Upper lobe of right lung (tissue), 1 donor: Measurements from ENCODE around the gene MRPS6. TPM values are rescaled to one million over a fixed set of nuclear protein-coding genes. Genes with fewer than 3 reads are reported as not detected.

ENCODE experiments used
- ATAC-seq: fragments of 200-7000 bp; cut with Tn5 transposase; one replicate; pipeline ENCODE4 v1.9.1; 2020; ENCODE audit warnings: mild to moderate bottlenecking, moderate library complexity
- DNase-seq: peaks from one replicate; pipeline ENCODE4 v3.0.0-alpha.2; 2020
- H3K27ac ChIP-seq: fragments of 200-600 bp; one replicate; pipeline ENCODE4 v1.8.0; 2022
- H3K27me3 ChIP-seq: fragments of 200-600 bp; one replicate; pipeline ENCODE4 v1.8.0; 2022; ENCODE audit warnings: mild to moderate bottlenecking
- H3K36me3 ChIP-seq: fragments of 200-600 bp; one replicate; pipeline ENCODE4 v1.8.0; 2022
- H3K4me1 ChIP-seq: fragments of 200-600 bp; one replicate; pipeline ENCODE4 v1.8.0; 2022
- H3K4me3 ChIP-seq: fragments of 200-600 bp; one replicate; pipeline ENCODE4 v1.8.0; 2022; ENCODE audit warnings: mild to moderate bottlenecking
- H3K9me3 ChIP-seq: fragments of 200-600 bp; one replicate; pipeline ENCODE4 v1.8.0; 2022
- CTCF ChIP-seq: fragments of 200-600 bp; IDR thresholded peaks from one replicate; pipeline ENCODE4 v1.8.0; 2022; ENCODE audit warnings: antibody characterized with exemption
- intact Hi-C: fragments of 100-400 bp; cut with DNase I; formaldehyde crosslinking; loops from one replicate; pipeline ENCODE4 v1.11.0; 2022
- total RNA-seq: library from RNA; stranded (reverse); fragmentation: NEBNext Ultra II Directional; extraction: Animal tissue kit (Norgen Biotek cat#: 25700); gene quantifications from one replicate; pipeline ENCODE4 v1.2.1, GENCODE V29; 2021
- donor health status: DM: no; HTN: yes; CAD: no; lungs with severe emphysema.

MRPS6 gene
- total RNA-seq, 1 donor from 2014 or later, result 57.6 TPM

GRCh38 chr21:34177919-34178567, 104.7 kb downstream of the MRPS6 start:
- no peak for TF ChIP-seq CTCF
- ATAC-seq (no peak), DNase-seq (no peak)
- Histone ChIP-seq H3K4me3 (no peak overlapping the region), H3K4me1 (no peaks in the 10 kb centered on the region), H3K9me3 (no peaks in the 10 kb centered on the region), H3K36me3 (no peaks in the 10 kb centered on the region), H3K27me3 (no peaks in the 10 kb centered on the region), H3K27ac (no peak overlapping the region)
- intact Hi-C loops, result no loop called here

GRCh38 chr21:34179204-34179935, 106.0 kb downstream of the MRPS6 start:
- ATAC-seq (no peak), DNase-seq (no peak)
- TF ChIP-seq CTCF, result no peak
- no peak overlapping the region for H3K27ac ChIP-seq
- no peaks in the 10 kb centered on the region for H3K36me3 ChIP-seq
- no peaks in the 10 kb centered on the region for H3K27me3 ChIP-seq
- intact Hi-C loops, result no loop called here
- H3K4me1 ChIP-seq, result no peaks in the 10 kb centered on the region
- H3K4me3 ChIP-seq, result no peak overlapping the region
- H3K9me3 ChIP-seq, result no peaks in the 10 kb centered on the region

- no peak for ATAC-seq
- intact Hi-C loops, result no loop called here
These were observed 107.0 kb downstream of the MRPS6 start for GRCh38 chr21:34180407-34180806.

GRCh38 chr21:34180826-34181359, 107.5 kb downstream of the MRPS6 start:
- intact Hi-C loops, result no loop called here
- H3K27ac ChIP-seq, result peak overlapping the region; percentile 55
- peak overlapping the region; percentile 14 for H3K4me3 ChIP-seq
- H3K9me3 ChIP-seq, result no peaks in the 10 kb centered on the region
- DNase-seq (no peak), ATAC-seq (no peak)
- H3K36me3 ChIP-seq, result no peaks in the 10 kb centered on the region
- H3K4me1 ChIP-seq, result no peaks in the 10 kb centered on the region
- TF ChIP-seq CTCF, result no peak
- no peaks in the 10 kb centered on the region for H3K27me3 ChIP-seq

More at GRCh38 chr21:34180407-34180806, 107.0 kb downstream of the MRPS6 start:
- no peaks in the 10 kb centered on the region for H3K36me3 ChIP-seq
- peak overlapping the region; percentile 55 for H3K27ac ChIP-seq
- DNase-seq, result no peak
- TF ChIP-seq CTCF, result no peak
- H3K27me3 ChIP-seq, result no peaks in the 10 kb centered on the region
- no peaks in the 10 kb centered on the region for H3K9me3 ChIP-seq
- H3K4me1 ChIP-seq, result no peaks in the 10 kb centered on the region
- H3K4me3 ChIP-seq, result peak overlapping the region; percentile 14

- intact Hi-C loops, result no loop called here
- Histone ChIP-seq H3K27ac (no peak overlapping the region), H3K9me3 (no peaks in the 10 kb centered on the region), H3K4me1 (no peaks in the 10 kb centered on the region), H3K4me3 (no peak overlapping the region), H3K27me3 (no peaks in the 10 kb centered on the region), H3K36me3 (no peaks in the 10 kb centered on the region)
- no peak for TF ChIP-seq CTCF
- DNase-seq (no peak), ATAC-seq (no peak)
These were observed 108.2 kb downstream of the MRPS6 start for GRCh38 chr21:34181431-34182039.
